ENCODE measurements around the gene SCNN1B. TPM values are rescaled to one million over a fixed set of nuclear protein-coding genes. Genes with fewer than 3 reads are reported as not detected.

Gene SCNN1B
- total RNA-seq, 1 experiment from 2014 or later, result not detected

DNA sequence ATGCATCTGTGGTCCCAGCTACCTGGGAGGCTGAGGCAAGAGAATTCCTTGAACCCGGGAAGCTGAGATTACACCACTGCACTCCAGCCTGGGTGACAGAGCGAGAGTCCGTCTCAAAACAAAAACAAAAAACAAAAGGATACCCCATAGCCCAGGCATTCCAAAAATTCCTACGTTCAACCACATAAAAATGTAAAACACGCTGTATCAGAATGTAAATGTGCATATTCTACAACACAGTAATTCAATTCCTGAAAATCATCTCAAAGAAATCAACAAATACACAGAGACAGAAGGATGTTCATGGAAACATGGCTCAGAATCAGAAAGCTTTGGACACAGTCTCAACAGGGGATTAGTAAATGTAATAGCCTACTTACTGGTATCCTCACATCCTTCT, 117.9 kb downstream of the SCNN1B start:
- no peaks in the 10 kb centered on the region for H3K4me1 Mint-ChIP-seq (ENCODE audit: low read depth, unreplicated experiment)
- Histone ChIP-seq H3K4me1 (no peaks in the 10 kb centered on the region), H3K27me3 (replicated peaks; ENCODE audit: control insufficient read depth, insufficient read depth, low read length) (no peaks in the 10 kb centered on the region), H3K9me3 (no peaks in the 10 kb centered on the region), H3K4me3 (ENCODE audit: low read depth, low read length) (no peak overlapping the region), H3K36me3 (ENCODE audit: control insufficient read depth, insufficient read depth, low read length) (peaks cover 2% of the 10 kb centered on the region; the same call in 1 of the 2 replicates)
- H3K27me3 Mint-ChIP-seq (ENCODE audit: insufficient read depth, unreplicated experiment), result no peaks in the 10 kb centered on the region
- no peak overlapping the region for H3K4me3 Mint-ChIP-seq (ENCODE audit: unreplicated experiment)
- TF ChIP-seq, protein P1, sequence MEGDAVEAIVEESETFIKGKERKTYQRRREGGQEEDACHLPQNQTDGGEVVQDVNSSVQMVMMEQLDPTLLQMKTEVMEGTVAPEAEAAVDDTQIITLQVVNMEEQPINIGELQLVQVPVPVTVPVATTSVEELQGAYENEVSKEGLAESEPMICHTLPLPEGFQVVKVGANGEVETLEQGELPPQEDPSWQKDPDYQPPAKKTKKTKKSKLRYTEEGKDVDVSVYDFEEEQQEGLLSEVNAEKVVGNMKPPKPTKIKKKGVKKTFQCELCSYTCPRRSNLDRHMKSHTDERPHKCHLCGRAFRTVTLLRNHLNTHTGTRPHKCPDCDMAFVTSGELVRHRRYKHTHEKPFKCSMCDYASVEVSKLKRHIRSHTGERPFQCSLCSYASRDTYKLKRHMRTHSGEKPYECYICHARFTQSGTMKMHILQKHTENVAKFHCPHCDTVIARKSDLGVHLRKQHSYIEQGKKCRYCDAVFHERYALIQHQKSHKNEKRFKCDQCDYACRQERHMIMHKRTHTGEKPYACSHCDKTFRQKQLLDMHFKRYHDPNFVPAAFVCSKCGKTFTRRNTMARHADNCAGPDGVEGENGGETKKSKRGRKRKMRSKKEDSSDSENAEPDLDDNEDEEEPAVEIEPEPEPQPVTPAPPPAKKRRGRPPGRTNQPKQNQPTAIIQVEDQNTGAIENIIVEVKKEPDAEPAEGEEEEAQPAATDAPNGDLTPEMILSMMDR (IDR thresholded peaks at IDR 0.05; ENCODE audit: insufficient read depth in 1 of 2, low read depth in 1 of 2, low read length in 1 of 2, severe bottlenecking in 1 of 2, unreplicated experiment in 1 of 2), result no peak
- peaks cover 4% of the 10 kb centered on the region for H3K36me3 Mint-ChIP-seq (ENCODE audit: insufficient read depth, unreplicated experiment)
- POLR2A ChIA-PET, result no interaction called here
- intact Hi-C loops (cut with micrococcal nuclease; ENCODE audit: unreplicated experiment), result no loop called here
- DNase-seq, result no peak
- CTCF ChIA-PET, result no interaction called here
- BruUV-seq (replicated peaks), result no TSS peak
- no peak overlapping the region for H3K27ac Mint-ChIP-seq (ENCODE audit: unreplicated experiment)
- no peaks in the 10 kb centered on the region for H3K9me3 Mint-ChIP-seq (ENCODE audit: unreplicated experiment)

DNA sequence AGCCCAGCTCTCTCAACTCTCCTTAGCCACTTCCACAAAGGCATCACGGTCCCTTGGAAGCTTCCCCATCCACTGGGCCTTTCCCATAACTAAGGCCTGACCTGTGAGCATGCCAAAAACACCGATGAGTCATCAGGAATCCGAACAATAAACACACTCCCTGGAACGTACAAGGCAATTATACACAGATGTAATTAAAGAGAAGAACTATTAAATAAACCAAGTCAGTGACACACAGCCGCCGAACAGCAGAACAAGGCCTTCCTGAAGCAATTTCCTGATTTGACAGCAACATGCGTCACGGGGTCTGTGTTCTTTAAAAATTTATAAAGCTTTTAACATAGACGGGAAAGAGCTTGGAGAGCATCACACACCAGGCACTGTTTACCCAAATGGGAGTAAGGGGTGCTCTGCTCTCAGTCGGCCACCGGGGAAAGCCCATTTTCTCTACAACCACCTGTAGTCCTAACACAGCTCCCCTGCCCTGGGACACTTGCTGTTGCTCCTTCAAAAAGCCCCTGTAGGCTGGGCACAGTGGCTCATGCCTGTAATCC, 121.5 kb downstream of the SCNN1B start:
- DNase-seq, result no peak
- intact Hi-C loops (cut with micrococcal nuclease; ENCODE audit: unreplicated experiment), result no loop called here
- H3K9me3 ChIP-seq, result no peaks in the 10 kb centered on the region
- H3K4me3 ChIP-seq (ENCODE audit: low read depth, low read length), result no peak overlapping the region
- TF ChIP-seq, protein P1 (IDR thresholded peaks at IDR 0.05; ENCODE audit: insufficient read depth in 1 of 2, low read depth in 1 of 2, low read length in 1 of 2, severe bottlenecking in 1 of 2, unreplicated experiment in 1 of 2), result no peak
- BruUV-seq (replicated peaks), result no TSS peak
- H3K4me3 Mint-ChIP-seq (ENCODE audit: unreplicated experiment), result no peak overlapping the region
- no peaks in the 10 kb centered on the region for H3K4me1 Mint-ChIP-seq (ENCODE audit: low read depth, unreplicated experiment)
- H3K27me3 Mint-ChIP-seq (ENCODE audit: insufficient read depth, unreplicated experiment), result no peaks in the 10 kb centered on the region
- no peaks in the 10 kb centered on the region for H3K4me1 ChIP-seq
- POLR2A ChIA-PET, result no interaction called here
- H3K27me3 ChIP-seq (replicated peaks; ENCODE audit: control insufficient read depth, insufficient read depth, low read length), result no peaks in the 10 kb centered on the region
- no peaks in the 10 kb centered on the region for H3K9me3 Mint-ChIP-seq (ENCODE audit: unreplicated experiment)
- H3K36me3 Mint-ChIP-seq (ENCODE audit: insufficient read depth, unreplicated experiment), result peaks cover 9% of the 10 kb centered on the region
- CTCF ChIA-PET, result no interaction called here
- no peaks in the 10 kb centered on the region for H3K36me3 ChIP-seq (ENCODE audit: control insufficient read depth, insufficient read depth, low read length)
- no peak overlapping the region for H3K27ac Mint-ChIP-seq (ENCODE audit: unreplicated experiment)

- Mint-ChIP-seq H3K4me1 (ENCODE audit: low read depth, unreplicated experiment) (no peaks in the 10 kb centered on the region), H3K4me3 (ENCODE audit: unreplicated experiment) (no peak overlapping the region), H3K36me3 (ENCODE audit: insufficient read depth, unreplicated experiment) (peaks cover 9% of the 10 kb centered on the region), H3K27me3 (ENCODE audit: insufficient read depth, unreplicated experiment) (no peaks in the 10 kb centered on the region), H3K9me3 (ENCODE audit: unreplicated experiment) (no peaks in the 10 kb centered on the region), H3K27ac (ENCODE audit: unreplicated experiment) (no peak overlapping the region)
- ChIA-PET CTCF (no interaction called here), POLR2A (no interaction called here)
- TF ChIP-seq, protein P1 (IDR thresholded peaks at IDR 0.05; ENCODE audit: insufficient read depth in 1 of 2, low read depth in 1 of 2, low read length in 1 of 2, severe bottlenecking in 1 of 2, unreplicated experiment in 1 of 2), result no peak
- Histone ChIP-seq H3K9me3 (no peaks in the 10 kb centered on the region), H3K4me1 (no peaks in the 10 kb centered on the region), H3K27me3 (replicated peaks; ENCODE audit: control insufficient read depth, insufficient read depth, low read length) (no peaks in the 10 kb centered on the region), H3K36me3 (ENCODE audit: control insufficient read depth, insufficient read depth, low read length) (no peaks in the 10 kb centered on the region; the same call in 1 of the 2 replicates), H3K4me3 (ENCODE audit: low read depth, low read length) (no peak overlapping the region)
- BruUV-seq (replicated peaks), result no TSS peak
- intact Hi-C loops (cut with micrococcal nuclease; ENCODE audit: unreplicated experiment), result no loop called here
- no peak for DNase-seq
These were observed 122.3 kb downstream of the SCNN1B start for GRCh38 chr16:23424292-23424958.
